Omental fat pad (tissue), 4 donors: Measurements from ENCODE around the gene SLC36A2. TPM values are rescaled to one million over a fixed set of nuclear protein-coding genes. Genes with fewer than 3 reads are reported as not detected.

Experiments
- ATAC-seq: fragments of 150-250 bp; one replicate; pipeline ENCODE4 v1.9.1; 2016; ENCODE audit warnings: mild to moderate bottlenecking, moderate library complexity; ENCODE audit not compliant: low FRiP score
- DNase-seq: peaks from one replicate; pipeline ENCODE4 v3.0.0-alpha.2; 2019; ENCODE audit warnings: low spot score
- total RNA-seq, 4 donors: library from RNA; depleted of rRNA; stranded (reverse); fragments of >200 nt; gene quantifications; one replicate each; pipeline ENCODE4 v1.1.0, GENCODE V29; 2016
- TF ChIP-seq, protein P1 (sequence below), 3 donors: fragments of 450-650 bp; IDR thresholded peaks; one replicate each; pipeline ENCODE4 v1.5.1; 2016 to 2017; ENCODE audit warnings: antibody characterized with exemption in 3 of 3, mild to moderate bottlenecking in 3 of 3, moderate library complexity in 2 of 3

The SLC36A2 gene
- total RNA-seq, 4 donors from 2014 or later = 0.47 TPM; not detected in 3

DNA sequence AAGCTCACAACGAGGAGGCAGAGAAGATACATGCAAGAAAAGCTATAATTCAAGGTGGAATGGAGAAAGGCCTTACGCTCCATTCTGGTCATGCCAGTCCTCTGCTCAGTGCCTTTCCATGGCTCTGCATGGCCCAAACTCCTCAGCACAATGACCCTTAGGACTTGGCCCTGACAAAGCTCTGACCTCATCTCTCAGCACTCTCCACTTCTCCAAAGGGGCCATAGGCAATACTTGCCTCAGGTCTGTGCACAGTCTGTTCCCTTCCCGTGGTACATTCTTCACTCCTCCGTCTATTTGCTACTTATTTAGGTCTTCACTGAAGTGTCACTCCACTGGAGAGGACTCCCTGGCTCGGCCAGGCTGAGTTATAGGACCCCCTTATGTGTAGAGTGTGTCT lies 68.5 kb downstream of the SLC36A2 start:
- ATAC-seq (no peak), DNase-seq (no peak)
- TF ChIP-seq, protein P1, sequence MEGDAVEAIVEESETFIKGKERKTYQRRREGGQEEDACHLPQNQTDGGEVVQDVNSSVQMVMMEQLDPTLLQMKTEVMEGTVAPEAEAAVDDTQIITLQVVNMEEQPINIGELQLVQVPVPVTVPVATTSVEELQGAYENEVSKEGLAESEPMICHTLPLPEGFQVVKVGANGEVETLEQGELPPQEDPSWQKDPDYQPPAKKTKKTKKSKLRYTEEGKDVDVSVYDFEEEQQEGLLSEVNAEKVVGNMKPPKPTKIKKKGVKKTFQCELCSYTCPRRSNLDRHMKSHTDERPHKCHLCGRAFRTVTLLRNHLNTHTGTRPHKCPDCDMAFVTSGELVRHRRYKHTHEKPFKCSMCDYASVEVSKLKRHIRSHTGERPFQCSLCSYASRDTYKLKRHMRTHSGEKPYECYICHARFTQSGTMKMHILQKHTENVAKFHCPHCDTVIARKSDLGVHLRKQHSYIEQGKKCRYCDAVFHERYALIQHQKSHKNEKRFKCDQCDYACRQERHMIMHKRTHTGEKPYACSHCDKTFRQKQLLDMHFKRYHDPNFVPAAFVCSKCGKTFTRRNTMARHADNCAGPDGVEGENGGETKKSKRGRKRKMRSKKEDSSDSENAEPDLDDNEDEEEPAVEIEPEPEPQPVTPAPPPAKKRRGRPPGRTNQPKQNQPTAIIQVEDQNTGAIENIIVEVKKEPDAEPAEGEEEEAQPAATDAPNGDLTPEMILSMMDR (IDR thresholded peaks at IDR 0.05) = no peak

DNA sequence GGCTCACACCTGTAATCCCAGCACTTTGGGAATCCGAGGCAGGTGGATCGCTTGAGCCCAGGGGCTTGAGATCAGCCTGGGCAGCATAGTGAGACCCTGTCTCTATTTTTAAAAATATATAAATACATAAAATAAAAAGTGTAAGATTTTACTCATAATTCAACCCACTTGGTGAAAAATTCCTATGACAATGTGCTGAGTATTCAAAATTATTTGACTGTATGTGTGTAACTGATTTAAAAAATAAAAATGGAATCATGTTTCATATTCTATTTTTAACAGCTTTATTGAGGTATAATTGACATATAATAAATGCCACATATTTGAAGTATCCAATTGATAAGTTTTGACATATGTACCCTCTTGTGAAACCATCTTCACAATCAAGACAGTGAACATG lies 71.6 kb downstream of the SLC36A2 start:
- no peak for DNase-seq
- TF ChIP-seq, protein P1 (IDR thresholded peaks at IDR 0.05) = no peak
- ATAC-seq = no peak

DNA sequence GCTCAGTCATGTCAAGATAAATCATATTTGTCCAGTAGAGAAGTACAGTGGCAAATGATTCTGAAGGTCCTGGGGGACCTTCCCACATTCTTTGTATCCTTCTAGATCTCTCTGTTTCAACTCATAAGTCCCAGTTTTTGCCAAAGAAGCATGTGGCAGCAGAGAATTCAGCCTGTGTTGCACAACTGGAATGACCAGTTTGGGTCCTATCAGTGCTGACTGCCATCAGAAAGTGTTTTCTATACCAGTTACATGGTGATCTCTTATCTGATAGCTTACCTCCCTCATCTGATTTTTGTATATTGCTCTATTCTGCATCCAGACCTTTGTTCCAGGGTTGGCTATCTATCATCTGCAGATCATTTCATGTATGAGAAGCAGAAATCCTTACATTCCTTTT lies 72.7 kb downstream of the SLC36A2 start:
- TF ChIP-seq, protein P1 (IDR thresholded peaks at IDR 0.05) = no peak
- DNase-seq (no peak), ATAC-seq (no peak)

DNA sequence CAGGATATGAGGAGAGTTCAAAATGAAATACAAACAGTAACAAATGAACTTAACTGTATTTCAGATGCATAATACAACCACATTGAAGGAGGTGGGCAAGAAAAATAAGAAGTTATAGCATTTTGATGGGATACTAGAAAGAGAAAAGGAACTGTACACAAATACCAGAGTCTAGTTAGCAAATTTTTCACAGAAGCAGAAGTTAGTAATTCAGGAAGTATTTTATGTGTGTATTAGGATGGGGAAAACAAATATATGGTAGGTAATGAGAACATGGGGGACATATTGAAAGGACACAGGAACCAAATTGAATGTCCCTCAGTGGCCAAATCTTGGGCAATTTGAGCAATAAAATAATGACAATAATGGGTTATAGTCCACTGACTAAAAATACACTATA lies 76.0 kb downstream of the SLC36A2 start:
- DNase-seq (no peak), ATAC-seq (no peak)
- TF ChIP-seq, protein P1 (IDR thresholded peaks at IDR 0.05) = no peak

DNA sequence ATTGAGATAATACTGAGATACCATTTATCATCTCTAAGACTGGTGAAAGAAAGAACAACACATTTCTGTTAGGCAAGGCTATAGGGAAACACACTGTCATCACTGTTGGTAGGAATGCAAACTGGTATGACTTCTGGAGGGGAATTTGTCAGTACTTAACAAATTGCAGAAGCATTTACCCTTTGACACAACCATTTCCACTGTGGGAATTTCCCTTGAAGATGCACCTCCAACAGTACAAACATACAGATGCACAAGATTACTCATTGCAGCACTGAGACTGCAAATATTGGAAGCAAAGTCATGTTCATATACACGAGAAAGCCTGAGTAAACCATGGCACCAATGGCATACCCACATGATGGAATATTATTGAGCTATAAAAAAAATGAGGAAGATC lies 76.8 kb downstream of the SLC36A2 start:
- TF ChIP-seq, protein P1 (IDR thresholded peaks at IDR 0.05) = no peak

DNA sequence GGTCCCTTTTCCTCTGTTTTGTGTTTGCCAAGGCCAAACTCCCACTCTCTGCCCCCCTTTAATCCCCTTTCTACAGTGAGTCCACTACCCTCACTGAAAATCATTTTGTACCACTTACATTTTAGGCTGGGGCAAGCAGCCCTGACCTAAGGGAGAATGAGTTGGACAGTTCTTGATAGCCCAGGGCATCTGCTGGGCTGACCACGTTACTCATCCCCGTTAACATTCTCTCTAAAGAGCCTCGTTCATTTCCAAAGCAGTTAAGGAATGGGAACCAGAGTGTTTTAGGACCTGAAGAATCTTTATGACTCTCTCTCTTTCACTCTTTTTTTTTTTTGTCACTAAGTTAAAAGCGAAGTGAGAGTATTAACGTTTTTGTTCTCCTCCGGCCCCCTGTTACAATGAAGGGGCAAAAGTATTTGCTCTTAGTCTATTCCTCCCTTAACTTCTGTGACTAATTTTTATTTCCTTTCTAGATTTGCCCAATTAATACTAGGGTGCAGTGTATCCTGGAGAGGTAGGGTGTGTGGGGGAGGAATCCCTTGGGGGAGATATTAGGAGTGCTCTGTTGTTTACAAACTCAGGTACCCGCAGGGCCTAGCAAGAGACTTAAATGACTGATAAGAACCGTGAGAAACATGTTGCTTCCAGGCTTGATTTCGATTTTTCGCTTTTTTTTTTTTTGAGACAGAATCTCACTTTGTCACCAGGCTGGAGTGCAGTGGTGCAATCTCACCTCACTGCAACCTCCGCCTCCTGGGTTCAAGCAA lies 79.7 kb downstream of the SLC36A2 start:
- DNase-seq = no peak
- ATAC-seq = no peak
- TF ChIP-seq, protein P1 (IDR thresholded peaks at IDR 0.05) = no peak

More for the DNA sequence above, 76.8 kb downstream of the SLC36A2 start:
- DNase-seq (no peak), ATAC-seq (no peak)

Other genes with a start within 250 kb of the SLC36A2 start
- gene ANXA6, start 189.8 kb downstream of the SLC36A2 start, total RNA-seq = 100 to 1,000 TPM; 216 to 505 (median 379) TPM
- 100 to 1,000 TPM; 118 to 287 (median 228) TPM for gene CCDC69, start 123.5 kb downstream of the SLC36A2 start, total RNA-seq
- 10 to 100 TPM; 26.6 to 62.6 (median 27.9) TPM for gene GM2A, start 94.4 kb downstream of the SLC36A2 start, total RNA-seq
- not detected for gene SLC36A3, start 43.8 kb downstream of the SLC36A2 start, total RNA-seq
- 10 to 100 TPM; 10.0 to 20.3 (median 17.1) TPM for gene SLC36A1, start 100.0 kb upstream of the SLC36A2 start, total RNA-seq
- under 1 TPM in 2 of 4 donors, not detected in 2; 0.24 to 0.25 TPM for gene FAT2, start 243.8 kb upstream of the SLC36A2 start, total RNA-seq